IMR-90 (cell line): ENCODE data around the gene MAGEA1. TPM values are rescaled to one million over a fixed set of nuclear protein-coding genes. Genes with fewer than 3 reads are reported as not detected.

Source experiments
- polyA plus RNA-seq, 3 experiments: library from polyadenylated mRNA; depleted of rRNA; stranded (reverse); fragments of >200 nt; gene quantifications; 2 replicates each; pipeline ENCODE4 v1.2.3, GENCODE V29; 2012; ENCODE audit warnings: low replicate concordance in 1 of 3
- total RNA-seq: library from RNA; depleted of rRNA; stranded (reverse); fragments of >200 nt; gene quantifications from 2 replicates; pipeline ENCODE4 v1.2.3, GENCODE V29; 2012; rRNA removed

The MAGEA1 gene
- total and polyA plus RNA-seq, 2 of the 4 experiments (the other 2 are of a cell fraction) = not detected

Other genes starting within 250 kb of the MAGEA1 start
- not detected in 2 replicates for gene PNMA5, start 185.2 kb upstream of the MAGEA1 start, total RNA-seq
- not detected in 2 replicates for gene PNMA5, start 185.2 kb upstream of the MAGEA1 start, polyA plus RNA-seq (2012; rRNA removed)
- not detected in 2 replicates for gene PNMA3, start 122.8 kb upstream of the MAGEA1 start, total RNA-seq
- 0.03 TPM in 1 of 2 replicates, not detected in the other for gene PNMA3, start 122.8 kb upstream of the MAGEA1 start, polyA plus RNA-seq (2012; rRNA removed)
- 0.18 and 0.28 TPM in 2 replicates for gene PNMA6A, start 106.8 kb upstream of the MAGEA1 start, total RNA-seq
- 0.21 and 0.37 TPM in 2 replicates for gene PNMA6A, start 106.8 kb upstream of the MAGEA1 start, polyA plus RNA-seq (2012; rRNA removed)
- gene PNMA6F, start 142.5 kb downstream of the MAGEA1 start, total RNA-seq = not detected in 2 replicates
- gene PNMA6F, start 142.5 kb downstream of the MAGEA1 start, polyA plus RNA-seq (2012; rRNA removed) = not detected in 2 replicates
- gene ZNF275, start 154.9 kb downstream of the MAGEA1 start, total RNA-seq = 6.6 and 8.3 TPM in 2 replicates
- gene ZNF275, start 154.9 kb downstream of the MAGEA1 start, polyA plus RNA-seq (2012; rRNA removed) = 9.4 and 9.7 TPM in 2 replicates
- gene PNMA6E, start 222.1 kb downstream of the MAGEA1 start, total RNA-seq = not detected in 2 replicates
- not detected in 2 replicates for gene PNMA6E, start 222.1 kb downstream of the MAGEA1 start, polyA plus RNA-seq (2012; rRNA removed)
- under 0.01 TPM in 2 replicates for gene ZFP92, start 232.2 kb downstream of the MAGEA1 start, total RNA-seq
- gene ZFP92, start 232.2 kb downstream of the MAGEA1 start, polyA plus RNA-seq (2012; rRNA removed) = 0.03 and 0.04 TPM in 2 replicates